K562 (cell line): ENCODE results near the gene ALKBH3. TPM values are rescaled to one million over a fixed set of nuclear protein-coding genes. Genes with fewer than 3 reads are reported as not detected.
A peak's percentile ranks its signal among the peaks of the same experiment; 100 is the strongest.

Source experiments
- ELF1 ChIP-seq: fragments of 200-800 bp; sonication (Bioruptor generic); IDR thresholded peaks from 2 replicates; pipeline ENCODE4 v1.6.1; 2016; ENCODE audit warnings: missing genetic modification characterization, missing compliant biosample characterization
- GMEB1 ChIP-seq: fragments of 250-450 bp; sonication (Bioruptor Pico); IDR thresholded peaks from 2 replicates; pipeline ENCODE4 v1.4.0; 2020; ENCODE audit warnings: mild to moderate bottlenecking
- HES1 ChIP-seq: fragments of 450-650 bp; IDR thresholded peaks from 2 replicates; pipeline ENCODE4 v1.6.1; 2016; ENCODE audit warnings: low read depth, mild to moderate bottlenecking, moderate library complexity
- MAFK ChIP-seq: IDR thresholded peaks from 2 replicates; pipeline ENCODE4 v1.6.1; 2011; ENCODE audit warnings: low read length, improper control_type of control experiment
- MNT ChIP-seq, 2 experiments: fragments of 450-650 bp; conservative IDR thresholded peaks; 2 replicates each; pipeline ENCODE4 v1.6.1; 2017; ENCODE audit warnings: mild to moderate bottlenecking in 2 of 2, moderate library complexity in 2 of 2
- MTA3 ChIP-seq: fragments of 450-650 bp; formaldehyde crosslinking; IDR thresholded peaks from 2 replicates; pipeline ENCODE4 v1.6.1; 2017; ENCODE audit warnings: mild to moderate bottlenecking, borderline replicate concordance
- MXD1 ChIP-seq: fragments of 250-450 bp; sonication (Bioruptor Pico); IDR thresholded peaks from 2 replicates; pipeline ENCODE4 v1.8.0; 2021; ENCODE audit warnings: borderline replicate concordance, mild to moderate bottlenecking, moderate library complexity; ENCODE audit not compliant: poor library complexity, severe bottlenecking
- NFIC ChIP-seq: fragments of 450-650 bp; IDR thresholded peaks from 2 replicates; pipeline ENCODE4 v1.6.1; 2017; ENCODE audit warnings: mild to moderate bottlenecking, inconsistent platforms
- NFRKB ChIP-seq: fragments of 450-650 bp; IDR thresholded peaks from 2 replicates; pipeline ENCODE4 v1.6.1; 2016; ENCODE audit warnings: low read depth
- PKNOX1 ChIP-seq: fragments of 450-650 bp; IDR thresholded peaks from 2 replicates; pipeline ENCODE4 v1.6.1; 2016
- PTRF ChIP-seq: fragments of 450-650 bp; IDR thresholded peaks from 2 replicates; pipeline ENCODE4 v1.6.1; 2016; ENCODE audit warnings: mild to moderate bottlenecking, missing genetic modification characterization, missing compliant biosample characterization
- SLC30A9 ChIP-seq: fragments of 250-450 bp; sonication (Bioruptor Pico); IDR thresholded peaks from 2 replicates; pipeline ENCODE4 v1.8.0; 2022; ENCODE audit warnings: mild to moderate bottlenecking, moderate library complexity
- TEAD1 ChIP-seq, 2 experiments: fragments of 450-650 bp in 1 of 2; sonication (generic) in 1 of 2; formaldehyde crosslinking; IDR thresholded peaks; 2 replicates each; pipeline versions ENCODE4 v1.4.0 to v1.8.0; 2020 to 2022; ENCODE audit warnings: mild to moderate bottlenecking in 2 of 2, missing genetic modification reagents in 1 of 2
- TRIM24 ChIP-seq, 2 experiments: fragments of 450-650 bp; IDR thresholded peaks; 2 replicates each; pipeline ENCODE4 v1.6.1; 2016
- ZBTB11 ChIP-seq, 3 experiments: fragments of 200-800 bp in 1 of 3; fragments of 250-450 bp in 1 of 3; fragments of 450-650 bp in 1 of 3; sonication (Bioruptor Pico) in 1 of 3; sonication (Bioruptor generic) in 1 of 3; formaldehyde crosslinking in 1 of 3; IDR thresholded peaks; 2 replicates each; pipeline versions ENCODE4 v1.6.1 to v1.8.0; 2016 to 2022; ENCODE audit warnings: mild to moderate bottlenecking in 2 of 3, missing genetic modification characterization in 2 of 3, missing compliant biosample characterization in 1 of 3, moderate library complexity in 1 of 3
- ZNF431 ChIP-seq: sonication (generic); formaldehyde crosslinking; IDR thresholded peaks from 2 replicates; pipeline ENCODE4 v1.8.0; 2022; ENCODE audit warnings: mild to moderate bottlenecking, missing genetic modification reagents
- ZNF57 ChIP-seq: fragments of 450-650 bp; formaldehyde crosslinking; IDR thresholded peaks from 2 replicates; pipeline ENCODE4 v1.4.0; 2020; ENCODE audit warnings: mild to moderate bottlenecking, moderate library complexity
- ZNF766 ChIP-seq: fragments of 200-800 bp; sonication (Bioruptor generic); conservative IDR thresholded peaks from 2 replicates; pipeline ENCODE4 v1.6.1; 2016; ENCODE audit warnings: missing genetic modification characterization, missing compliant biosample characterization
- polyA plus RNA-seq, 8 experiments: library from polyadenylated mRNA; depleted of rRNA in 4 of 8; stranded (reverse) in 5 of 8; unstranded in 3 of 8; fragments of >200 nt; fragmentation: Nextera tagmentation in 2 of 8; fragmentation: Illumina TruSeq in 1 of 8; extraction: Ambion mirVana in 2 of 8; extraction: Trizol in 1 of 8; gene quantifications; 2 replicates each; pipeline versions ENCODE4 v1.2.1 to v1.2.3, GENCODE V29; 2011 to 2014; ENCODE audit warnings: inconsistent platforms in 1 of 8, missing spikeins in 1 of 8
- total RNA-seq, 7 experiments: library from RNA; depleted of rRNA in 6 of 7; stranded (reverse); fragments of >200 nt in 6 of 7; fragmentation: Illumina TruSeq in 2 of 7; extraction: Trizol in 2 of 7; gene quantifications; 2 replicates each; pipeline versions ENCODE4 v1.2.1 to v1.2.3, GENCODE V29; 2011 to 2021; ENCODE audit warnings: low replicate concordance in 1 of 7

Gene ALKBH3
- total and polyA plus RNA-seq, 9 of the 15 experiments (the other 6 are each of a cell fraction or from before 2014, with no cell fraction given) = 16.0 to 49.9 (median 36.5) TPM

- TF ChIP-seq ZBTB11 (CRISPR knock-in tag; IDR thresholded peaks at IDR 0.05) (peak in 1 of 3 experiments; percentile 83; a peak in 2 of 6 replicates), NFRKB (no peak), ZNF766 (CRISPR knock-in tag) (peak; percentile 66; the same call in 1 of the 2 replicates), TRIM24 (IDR thresholded peaks at IDR 0.05) (peak; percentile 95 to 96), SLC30A9 (CRISPR knock-in tag) (no peak), TEAD1 (CRISPR knock-in tag; IDR thresholded peaks at IDR 0.05) (no peak), NFIC (peak; percentile 70), MTA3 (peak; percentile 58; the same call in 1 of the 2 replicates), PKNOX1 (peak; percentile 90), ZNF57 (CRISPR knock-in tag) (no peak), GMEB1 (CRISPR knock-in tag) (no peak), HES1 (peak; percentile 69), ZNF431 (CRISPR knock-in tag) (0 out of 2 replicates have a peak, but pooled peaks have one; percentile 26), MNT (conservative IDR thresholded peaks at IDR 0.05) (peak in 1 of 2 experiments; percentile 57; a peak in 1 of 4 replicates), MXD1 (CRISPR knock-in tag) (no peak), MAFK (no peak; the same call in 1 of the 2 replicates), ELF1 (tag) (0 out of 2 replicates have a peak, but pooled peaks have one; percentile 38), PTRF (tag) (no peak)
Measured at GRCh38 chr11:43868852-43869567, 11.6 kb upstream of the ALKBH3 start (continued).
